LNCAP (cell line): ENCODE data around the gene HNRNPL.

Experiments used
- CTCF ChIP-seq: fragments of 450-650 bp; IDR thresholded peaks from 2 replicates; pipeline ENCODE4 v1.5.1; 2017; ENCODE audit warnings: mild to moderate bottlenecking

Gene HNRNPL

GRCh38 chr19:38815059-38816001 lies 34.5 kb downstream of the HNRNPL start:
- no peak for TF ChIP-seq CTCF

GRCh38 chr19:38813323-38813722 lies 36.5 kb downstream of the HNRNPL start:
- TF ChIP-seq CTCF: no peak

- no peak for TF ChIP-seq CTCF
These were observed 36.9 kb downstream of the HNRNPL start, which contains the start of gene LGALS4 for GRCh38 chr19:38812841-38813320. LGALS4 (minus strand) TSS chr19:38812945; CDS start chr19:38812886, 59 bp downstream.

GRCh38 chr19:38812009-38812840 lies 37.6 kb downstream of the HNRNPL start:
- no peak for TF ChIP-seq CTCF

- no peak for TF ChIP-seq CTCF
These were observed 40.1 kb downstream of the HNRNPL start for GRCh38 chr19:38809592-38810252.

GRCh38 chr19:38808741-38809140 lies 41.0 kb downstream of the HNRNPL start:
- TF ChIP-seq CTCF: no peak

GRCh38 chr19:38806371-38806770 lies 43.4 kb downstream of the HNRNPL start:
- TF ChIP-seq CTCF: no peak
